ENCODE data around the gene MRPS27. TPM values are rescaled to one million over a fixed set of nuclear protein-coding genes. Genes with fewer than 3 reads are reported as not detected.

Gene MRPS27
- total and polyA plus RNA-seq, 2 of the 13 experiments (the other 11 are each of a cell fraction or from before 2014, with no cell fraction given): 71.8 to 115 TPM

GRCh38 chr5:72184408-72184807 is 135.6 kb downstream of the MRPS27 start:
- in situ Hi-C loops (cut with HindIII; ENCODE audit: extremely low pct_ligation_motif_present, low pct_unique_long_range_greater_than_20kb): no loop called here
- POLR2A ChIA-PET: no interaction called here
- 93% methylated on average over 3 of the region's 3 CpGs for WGBS (ENCODE audit: low lambda C conversion rate)

GRCh38 chr5:72183101-72183520 is 136.9 kb downstream of the MRPS27 start:
- H3K79me2 ChIP-seq (ENCODE audit: insufficient read depth, low read length): no peaks in the 10 kb centered on the region
- H3K27me3 ChIP-seq (ENCODE audit: control insufficient read depth in 1 of 2, insufficient read depth in 2 of 2, low read length in 2 of 2): no peaks in the 10 kb centered on the region
- FAIRE-seq (no peak), ATAC-seq (no peak), DNase-seq (ENCODE audit: low spot score) (no peak)
- H3K9ac ChIP-seq (ENCODE audit: insufficient read depth, low read depth, low read length): no peak overlapping the region
- no peaks in the 10 kb centered on the region for H3K4me1 ChIP-seq (ENCODE audit: insufficient read depth, low read length)
- intact Hi-C loops (cut with micrococcal nuclease; ENCODE audit: unreplicated experiment): no loop called here
- no peak overlapping the region for H2AFZ ChIP-seq (ENCODE audit: low read length)
- no peaks in the 10 kb centered on the region for H4K20me1 ChIP-seq (ENCODE audit: insufficient read depth, low read length)
- no TSS peak for BruUV-seq (replicated peaks)
- in situ Hi-C loops (cut with HindIII; ENCODE audit: extremely low pct_ligation_motif_present, low pct_unique_long_range_greater_than_20kb): no loop called here
- H3K9me3 ChIP-seq (ENCODE audit: low read length): no peaks in the 10 kb centered on the region
- ChIA-PET CTCF (ENCODE audit: low intra/inter-chr PET ratio, low total read pairs) (no interaction called here), POLR2A (no interaction called here)
- 91% methylated on average over 7 of the region's 7 CpGs for WGBS (ENCODE audit: low lambda C conversion rate)
- no peak overlapping the region for H3K4me3 ChIP-seq (replicated peaks in 1 of 3; ENCODE audit: insufficient read depth in 1 of 3, low read depth in 2 of 3, low read length in 3 of 3)
- no peak overlapping the region for H3K27ac ChIP-seq (ENCODE audit: extremely low read length, insufficient read depth, low read length)
- H3K36me3 ChIP-seq (replicated peaks in 1 of 2; ENCODE audit: control insufficient read depth in 1 of 2, insufficient read depth in 2 of 2, low read length in 2 of 2): no peaks in the 10 kb centered on the region
- H3K4me2 ChIP-seq (ENCODE audit: low read depth, low read length): no peak overlapping the region
- TF ChIP-seq ATM (IDR thresholded peaks at IDR 0.05; ENCODE audit: borderline replicate concordance): no peak
- no peak for TF ChIP-seq TFDP1 (CRISPR knock-in tag; IDR thresholded peaks at IDR 0.05; ENCODE audit: borderline replicate concordance)
- no peak for TF ChIP-seq SYNCRIP (IDR thresholded peaks at IDR 0.05; ENCODE audit: insufficient read depth, low read depth, low read length)
- TF ChIP-seq ZNF274 (CRISPR knock-in tag; IDR thresholded peaks at IDR 0.05): no peak
- no peak for TF ChIP-seq CHCHD3 (CRISPR knock-in tag; IDR thresholded peaks at IDR 0.05)
- TF ChIP-seq ZNF816 (CRISPR knock-in tag; IDR thresholded peaks at IDR 0.05; ENCODE audit: borderline replicate concordance): no peak
- TF ChIP-seq ZIK1 (CRISPR knock-in tag; IDR thresholded peaks at IDR 0.05; ENCODE audit: borderline replicate concordance, low read depth): no peak
- TF ChIP-seq POLR2AphosphoS5 (IDR thresholded peaks at IDR 0.05; ENCODE audit: low read depth, low read length): no peak
- no peak for TF ChIP-seq HNRNPL (IDR thresholded peaks at IDR 0.05; ENCODE audit: low read depth, low read length)
- no peak for TF ChIP-seq PTBP1 (IDR thresholded peaks at IDR 0.05; ENCODE audit: low read depth, low read length, poor library complexity, severe bottlenecking)
- no peak for TF ChIP-seq ZNF160 (CRISPR knock-in tag; IDR thresholded peaks at IDR 0.05)
- no peak for TF ChIP-seq CCAR2 (optimal IDR thresholded peaks at IDR 0.05; ENCODE audit: low read depth, low read length)
- no peak for TF ChIP-seq ZNF543 (CRISPR knock-in tag; IDR thresholded peaks at IDR 0.05)

More at GRCh38 chr5:72184408-72184807, 135.6 kb downstream of the MRPS27 start:
- H3K9ac ChIP-seq (ENCODE audit: insufficient read depth, low read depth, low read length): no peak overlapping the region
- CTCF ChIA-PET (ENCODE audit: low intra/inter-chr PET ratio, low total read pairs): no interaction called here
- H3K27ac ChIP-seq (ENCODE audit: extremely low read length, insufficient read depth, low read length): no peak overlapping the region
- H3K4me2 ChIP-seq (ENCODE audit: low read depth, low read length): no peak overlapping the region
- no peak overlapping the region for H2AFZ ChIP-seq (ENCODE audit: low read length)
- no peaks in the 10 kb centered on the region for H3K4me1 ChIP-seq (ENCODE audit: insufficient read depth, low read length)
- FAIRE-seq (no peak), ATAC-seq (no peak), DNase-seq (ENCODE audit: low spot score) (no peak)
- no peaks in the 10 kb centered on the region for H3K36me3 ChIP-seq (replicated peaks in 1 of 2; ENCODE audit: control insufficient read depth in 1 of 2, insufficient read depth in 2 of 2, low read length in 2 of 2)
- H4K20me1 ChIP-seq (ENCODE audit: insufficient read depth, low read length): no peaks in the 10 kb centered on the region
- no peak for TF ChIP-seq ZNF660 (CRISPR knock-in tag; IDR thresholded peaks at IDR 0.05; ENCODE audit: borderline replicate concordance, low read depth)
- no peak for TF ChIP-seq GATAD1 (CRISPR knock-in tag; IDR thresholded peaks at IDR 0.05)
- no peak for TF ChIP-seq NR3C1 (CRISPR knock-in tag; IDR thresholded peaks at IDR 0.05)
- TF ChIP-seq ZNF768 (CRISPR knock-in tag; IDR thresholded peaks at IDR 0.05): no peak
- no peak for TF ChIP-seq CC2D1A (CRISPR knock-in tag; IDR thresholded peaks at IDR 0.05)
- no peak for TF ChIP-seq NKX3-1 (CRISPR knock-in tag; IDR thresholded peaks at IDR 0.05)
- TF ChIP-seq TP53 (CRISPR knock-in tag; conservative IDR thresholded peaks at IDR 0.05): no peak
- no peak for TF ChIP-seq ISX (CRISPR knock-in tag; conservative IDR thresholded peaks at IDR 0.05)
- no peak for TF ChIP-seq PLRG1 (conservative IDR thresholded peaks at IDR 0.05)
- no peak for TF ChIP-seq ZBTB2 (CRISPR knock-in tag; IDR thresholded peaks at IDR 0.05; ENCODE audit: low read depth)
- TF ChIP-seq NCOA1 (CRISPR knock-in tag; IDR thresholded peaks at IDR 0.05): no peak
- BruUV-seq (replicated peaks): no TSS peak
- no peaks in the 10 kb centered on the region for H3K9me3 ChIP-seq (ENCODE audit: low read length)
- no peak overlapping the region for H3K4me3 ChIP-seq (replicated peaks in 1 of 3; ENCODE audit: insufficient read depth in 1 of 3, low read depth in 2 of 3, low read length in 3 of 3)
- no peaks in the 10 kb centered on the region for H3K27me3 ChIP-seq (ENCODE audit: control insufficient read depth in 1 of 2, insufficient read depth in 2 of 2, low read length in 2 of 2)
- no peaks in the 10 kb centered on the region for H3K79me2 ChIP-seq (ENCODE audit: insufficient read depth, low read length)
- intact Hi-C loops (cut with micrococcal nuclease; ENCODE audit: unreplicated experiment): no loop called here

Measured in HepG2 (cell line).